ENCODE data around the gene MT1M.

- no peak for TF ChIP-seq EZH2phosphoT487 (IDR thresholded peaks at IDR 0.05; ENCODE audit: borderline replicate concordance)
- TF ChIP-seq CTCF (conservative IDR thresholded peaks at IDR 0.05; ENCODE audit: low read length) = no peak
Measured at GRCh38 chr16:56608043-56608875, 24.2 kb upstream of the MT1M start, which contains the start of gene MT2A.

Data from Loucy (cell line).